ENCODE measurements around the gene NCAN. TPM values are rescaled to one million over a fixed set of nuclear protein-coding genes. Genes with fewer than 3 reads are reported as not detected.

NCAN gene
- total RNA-seq, 1 donor from 2014 or later, result not detected

GRCh38 chr19:19279062-19279612 is 67.4 kb downstream of the NCAN start:
- intact Hi-C loops (cut with micrococcal nuclease), result no loop called here

- intact Hi-C loops (cut with micrococcal nuclease), result no loop called here
Observed at GRCh38 chr19:19279853-19280252, 68.1 kb downstream of the NCAN start.

- intact Hi-C loops (cut with micrococcal nuclease), result no loop called here
Observed at GRCh38 chr19:19280561-19280960, 68.8 kb downstream of the NCAN start.

- intact Hi-C loops (cut with micrococcal nuclease), result no loop called here
Observed at GRCh38 chr19:19285686-19286085, 73.9 kb downstream of the NCAN start.

GRCh38 chr19:19292607-19293006 is 80.8 kb downstream of the NCAN start:
- intact Hi-C loops (cut with micrococcal nuclease), result no loop called here

DNA sequence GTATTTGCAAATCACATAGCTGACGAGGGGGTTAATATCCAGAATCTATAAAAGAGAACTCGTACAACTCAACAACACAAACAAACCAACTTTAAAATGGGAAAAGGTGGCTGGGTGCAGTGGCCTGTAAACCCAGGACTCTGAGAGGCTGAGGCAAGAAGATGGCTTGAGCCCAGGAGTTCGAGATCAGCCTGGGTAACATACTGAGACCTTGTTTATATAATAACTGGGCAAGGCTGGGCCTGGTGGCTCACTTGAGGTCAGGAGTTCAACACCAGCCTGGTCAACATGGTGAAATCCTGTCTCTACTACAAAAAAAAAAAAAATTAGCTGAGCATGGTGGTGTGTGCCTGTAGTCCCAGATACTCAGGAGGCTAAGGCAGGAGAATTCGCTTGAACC is 83.2 kb downstream of the NCAN start:
- intact Hi-C loops (cut with micrococcal nuclease), result no loop called here

DNA sequence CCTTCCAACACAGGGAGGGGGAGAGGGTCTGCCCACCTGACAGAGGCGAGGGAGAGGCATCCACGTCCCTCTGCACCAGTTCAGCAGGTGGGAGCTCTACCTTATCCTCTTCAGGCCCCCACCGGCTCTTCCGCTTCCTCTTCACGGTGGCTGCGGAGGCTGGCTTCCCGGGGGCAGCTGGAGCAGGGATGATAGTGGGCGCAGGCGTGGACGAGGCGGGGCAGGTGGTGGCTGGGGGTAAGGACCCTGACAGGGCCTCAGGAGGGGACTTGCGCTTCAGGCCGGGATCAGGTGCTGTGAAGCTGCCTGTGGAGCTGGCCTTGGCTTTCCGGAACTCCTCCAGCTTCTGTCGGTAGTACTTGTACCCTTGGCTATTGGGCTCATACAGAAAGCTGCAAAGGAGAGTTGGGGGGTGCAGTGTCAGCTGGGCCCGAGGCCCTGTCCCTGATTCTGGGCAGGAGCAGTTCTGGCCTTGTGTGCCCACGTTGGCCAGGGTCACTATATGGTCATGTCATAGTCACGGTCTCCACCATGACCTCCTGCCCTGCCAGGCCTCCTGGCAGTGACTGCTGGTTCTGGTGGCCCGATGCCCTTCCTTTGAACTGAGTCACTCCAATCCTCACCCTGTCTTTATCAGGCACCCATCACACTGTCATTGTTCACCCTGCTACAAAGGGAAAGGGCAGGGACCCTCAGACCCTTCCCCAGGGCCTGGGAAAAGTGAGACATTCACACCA is 85.4 kb downstream of the NCAN start:
- intact Hi-C loops (cut with micrococcal nuclease), result no loop called here

- intact Hi-C loops (cut with micrococcal nuclease), result no loop called here
Observed at GRCh38 chr19:19297759-19298158, 86.0 kb downstream of the NCAN start.

GRCh38 chr19:19300613-19301012 is 88.9 kb downstream of the NCAN start:
- intact Hi-C loops (cut with micrococcal nuclease), result no loop called here

Other genes starting within 250 kb of the NCAN start
- gene SUGP2, start 178.4 kb upstream of the NCAN start, total RNA-seq, result 127 and 133 TPM in 2 replicates
- 38.4 and 39.9 TPM in 2 replicates for gene ARMC6, start 178.4 kb upstream of the NCAN start, total RNA-seq
- gene SLC25A42, start 148.0 kb upstream of the NCAN start, total RNA-seq, result 17.4 and 18.6 TPM in 2 replicates
- gene TMEM161A, start 73.5 kb upstream of the NCAN start, total RNA-seq, result 19.4 and 24.0 TPM in 2 replicates
- 2.3 and 3.3 TPM in 2 replicates for gene MEF2B, start 41.7 kb upstream of the NCAN start, total RNA-seq
- 31.5 and 38.6 TPM in 2 replicates for gene BORCS8, start 19.8 kb upstream of the NCAN start, total RNA-seq
- gene RFXANK, start 19.7 kb upstream of the NCAN start, total RNA-seq, result 115 and 117 TPM in 2 replicates
- 43.9 and 45.9 TPM in 2 replicates for gene NR2C2AP, start 8.5 kb upstream of the NCAN start, total RNA-seq
- gene TM6SF2, start 61.3 kb downstream of the NCAN start, total RNA-seq, result not detected in 2 replicates
- 66.7 and 73.3 TPM in 2 replicates for gene SUGP1, start 108.6 kb downstream of the NCAN start, total RNA-seq
- gene MAU2, start 108.9 kb downstream of the NCAN start, total RNA-seq, result 77.7 and 82.7 TPM in 2 replicates
- gene GATAD2A, start 193.7 kb downstream of the NCAN start, total RNA-seq, result 123 and 129 TPM in 2 replicates